ENCODE measurements around the gene SCIN. TPM values are rescaled to one million over a fixed set of nuclear protein-coding genes. Genes with fewer than 3 reads are reported as not detected.
A peak's percentile ranks its signal among the peaks of the same experiment; 100 is the strongest.
"Not testable (repeated sequence)": the region's sequence is repeated elsewhere in the genome, so short reads cannot be mapped to it uniquely, and the experiment has no call there.

SCIN gene
- total RNA-seq, 4 donors from 2014 or later: 0.32 to 1.0 (median 0.66) TPM

GRCh38 chr7:12687718-12688171, 117.2 kb downstream of the SCIN start:
- WGBS: 13% methylated on average over 12 of the region's 12 CpGs
- peak overlapping the region; percentile 88 to 97 (median 93) for H3K4me3 ChIP-seq
- H3K27ac ChIP-seq (replicated peaks in 1 of 4): peak overlapping the region; percentile 90 to 96 (median 94)
- TF ChIP-seq POLR2AphosphoS5 (IDR thresholded peaks at IDR 0.05) (no peak), EP300 (IDR thresholded peaks at IDR 0.05) (no peak), CTCF (IDR thresholded peaks at IDR 0.05) (no peak), POLR2A (IDR thresholded peaks at IDR 0.05; ENCODE audit: low read depth) (no peak)
- no peaks in the 10 kb centered on the region for H3K36me3 ChIP-seq
- H3K27me3 ChIP-seq: no peaks in the 10 kb centered on the region
- intact Hi-C loops (cut with DNase I): loop anchor here (2.0 to 5.0 kb wide), 2 partner anchors 49 to 575 kb away; no protein-coding TSS in a partner anchor
- DNase-seq (ENCODE audit: extremely low spot score): no peak
- peaks cover 0 to 48% (median 33%) of the 10 kb centered on the region in 4 donors for H3K4me1 ChIP-seq
- H3K9me3 ChIP-seq: no peaks in the 10 kb centered on the region

- not testable (repeated sequence) for H3K27me3 ChIP-seq; H3K9me3 ChIP-seq; H3K36me3 ChIP-seq; DNase-seq (ENCODE audit: extremely low spot score)
- intact Hi-C loops (cut with DNase I): loop anchor here (5.0 kb wide), 1 partner anchor 574 kb away; no protein-coding TSS in a partner anchor
- H3K27ac ChIP-seq (replicated peaks in 1 of 4): peak overlapping the region in 1 of 4 donors; percentile 96
- H3K4me1 ChIP-seq: peaks cover 0 to 48% (median 31%) of the 10 kb centered on the region in 4 donors
- peak overlapping the region; percentile 88 to 97 (median 93) for H3K4me3 ChIP-seq
- 67% methylated on average over 3 of the region's 3 CpGs for WGBS
Observed at GRCh38 chr7:12688485-12689170, 118.1 kb downstream of the SCIN start.

- Histone ChIP-seq H3K27me3 (no peaks in the 10 kb centered on the region), H3K27ac (replicated peaks in 1 of 4) (no peak overlapping the region), H3K4me3 (peak overlapping the region; percentile 88 to 97 (median 93)), H3K36me3 (no peaks in the 10 kb centered on the region), H3K9me3 (no peaks in the 10 kb centered on the region), H3K4me1 (peaks cover 0 to 48% (median 27%) of the 10 kb centered on the region in 4 donors)
- intact Hi-C loops (cut with DNase I): loop anchor here (5.0 kb wide), 1 partner anchor 573 kb away; no protein-coding TSS in a partner anchor
- 70% methylated on average over 2 of the region's 2 CpGs for WGBS
- TF ChIP-seq POLR2AphosphoS5 (IDR thresholded peaks at IDR 0.05) (no peak), CTCF (IDR thresholded peaks at IDR 0.05) (no peak), POLR2A (IDR thresholded peaks at IDR 0.05; ENCODE audit: low read depth) (no peak), EP300 (IDR thresholded peaks at IDR 0.05) (no peak)
- DNase-seq (ENCODE audit: extremely low spot score): no peak
Observed at GRCh38 chr7:12689451-12689850, 118.9 kb downstream of the SCIN start.

- Histone ChIP-seq H3K27ac (replicated peaks in 1 of 4) (no peak overlapping the region), H3K4me3 (peak overlapping the region; percentile 88 to 97 (median 93)), H3K27me3 (no peaks in the 10 kb centered on the region), H3K4me1 (peaks cover 0 to 48% (median 27%) of the 10 kb centered on the region in 4 donors), H3K9me3 (no peaks in the 10 kb centered on the region), H3K36me3 (no peaks in the 10 kb centered on the region)
- no peak for DNase-seq (ENCODE audit: extremely low spot score)
- TF ChIP-seq CTCF (IDR thresholded peaks at IDR 0.05): no peak
- TF ChIP-seq EP300 (IDR thresholded peaks at IDR 0.05): no peak
- no peak for TF ChIP-seq POLR2A (IDR thresholded peaks at IDR 0.05; ENCODE audit: low read depth)
- no peak for TF ChIP-seq POLR2AphosphoS5 (IDR thresholded peaks at IDR 0.05)
- intact Hi-C loops (cut with DNase I): no loop called here
- WGBS: 92% methylated on average over 1 of the region's 1 CpG
Observed at GRCh38 chr7:12690041-12690878, 119.7 kb downstream of the SCIN start.

GRCh38 chr7:12691388-12691787, 120.9 kb downstream of the SCIN start:
- intact Hi-C loops (cut with DNase I); H3K27ac ChIP-seq (replicated peaks in 1 of 4); H3K9me3 ChIP-seq; DNase-seq (ENCODE audit: extremely low spot score); H3K4me3 ChIP-seq; H3K27me3 ChIP-seq; H3K36me3 ChIP-seq: not testable (repeated sequence)
- H3K4me1 ChIP-seq: peaks cover 5 to 40% (median 20%) of the 10 kb centered on the region in 4 donors
- WGBS: 94% methylated on average over 3 of the region's 3 CpGs

All from esophagus muscularis mucosa (tissue), 4 donors.